Measurements from ENCODE around the gene RPL13A. TPM values are rescaled to one million over a fixed set of nuclear protein-coding genes. Genes with fewer than 3 reads are reported as not detected.

Gene RPL13A
- total and polyA plus RNA-seq, 2 of the 13 experiments (the other 11 are each of a cell fraction or from before 2014, with no cell fraction given), result 2,601 to 3,407 TPM

- Histone ChIP-seq H3K4me2 (ENCODE audit: low read depth, low read length) (no peak overlapping the region), H4K20me1 (ENCODE audit: insufficient read depth, low read length) (no peaks in the 10 kb centered on the region), H3K27me3 (ENCODE audit: control insufficient read depth in 1 of 2, insufficient read depth in 2 of 2, low read length in 2 of 2) (no peaks in the 10 kb centered on the region), H3K36me3 (replicated peaks in 1 of 2; ENCODE audit: control insufficient read depth in 1 of 2, insufficient read depth in 2 of 2, low read length in 2 of 2) (peaks cover 10 to 37% of the 10 kb centered on the region in 2 experiments), H3K27ac (ENCODE audit: extremely low read length, insufficient read depth, low read length) (no peak overlapping the region), H3K4me1 (ENCODE audit: insufficient read depth, low read length) (no peaks in the 10 kb centered on the region), H3K9ac (ENCODE audit: insufficient read depth, low read depth, low read length) (no peak overlapping the region), H3K4me3 (replicated peaks in 1 of 3; ENCODE audit: insufficient read depth in 1 of 3, low read depth in 2 of 3, low read length in 3 of 3) (no peak overlapping the region), H3K79me2 (ENCODE audit: insufficient read depth, low read length) (no peaks in the 10 kb centered on the region), H3K9me3 (ENCODE audit: low read length) (no peaks in the 10 kb centered on the region), H2AFZ (ENCODE audit: low read length) (no peak overlapping the region)
- TF ChIP-seq AGO2 (optimal IDR thresholded peaks at IDR 0.05; ENCODE audit: low read depth, low read length) (peak; percentile 54), ZNF225 (CRISPR knock-in tag; IDR thresholded peaks at IDR 0.05) (no peak), ZNF569 (CRISPR knock-in tag; IDR thresholded peaks at IDR 0.05; ENCODE audit: borderline replicate concordance) (no peak), ZSCAN25 (CRISPR knock-in tag; IDR thresholded peaks at IDR 0.05) (no peak), ZZZ3 (CRISPR knock-in tag; IDR thresholded peaks at IDR 0.05; ENCODE audit: borderline replicate concordance) (no peak), ZNF383 (CRISPR knock-in tag; IDR thresholded peaks at IDR 0.05; ENCODE audit: borderline replicate concordance) (no peak), GZF1 (CRISPR knock-in tag; IDR thresholded peaks at IDR 0.05) (no peak), ZNF720 (CRISPR knock-in tag; IDR thresholded peaks at IDR 0.05) (no peak), HNRNPLL (IDR thresholded peaks at IDR 0.05; ENCODE audit: low read depth, low read length, poor library complexity, severe bottlenecking) (no peak)
- DNase-seq (ENCODE audit: low spot score), result no peak
- ATAC-seq, result no peak
- in situ Hi-C loops (cut with HindIII; ENCODE audit: extremely low pct_ligation_motif_present, low pct_unique_long_range_greater_than_20kb) (no loop called here), intact Hi-C loops (cut with micrococcal nuclease; ENCODE audit: unreplicated experiment) (no loop called here)
- WGBS (ENCODE audit: low lambda C conversion rate), result 95% methylated on average over 16 of the region's 22 CpGs
- no peak for FAIRE-seq
- CTCF ChIA-PET (ENCODE audit: low intra/inter-chr PET ratio, low total read pairs), result no interaction called here
- no TSS peak for BruUV-seq (replicated peaks)
- POLR2A ChIA-PET, result no interaction called here
Observed at GRCh38 chr19:49536921-49537462, 49.6 kb downstream of the RPL13A start.

- no peaks in the 10 kb centered on the region for H3K4me1 ChIP-seq (ENCODE audit: insufficient read depth, low read length)
- WGBS (ENCODE audit: low lambda C conversion rate), result 83% methylated on average over 3 of the region's 5 CpGs
- no peak overlapping the region for H3K9ac ChIP-seq (ENCODE audit: insufficient read depth, low read depth, low read length)
- no peak for DNase-seq (ENCODE audit: low spot score)
- no peaks in the 10 kb centered on the region for H4K20me1 ChIP-seq (ENCODE audit: insufficient read depth, low read length)
- TF ChIP-seq PHF20 (CRISPR knock-in tag; IDR thresholded peaks at IDR 0.05) (no peak), FOXO1 (CRISPR knock-in tag; IDR thresholded peaks at IDR 0.05) (no peak), NFIC (IDR thresholded peaks at IDR 0.05; ENCODE audit: low read length) (no peak), ZNF414 (CRISPR knock-in tag; IDR thresholded peaks at IDR 0.05) (no peak)
- no peak overlapping the region for H2AFZ ChIP-seq (ENCODE audit: low read length)
- BruUV-seq (replicated peaks), result no TSS peak
- peaks cover 8 to 30% of the 10 kb centered on the region in 2 experiments for H3K36me3 ChIP-seq (replicated peaks in 1 of 2; ENCODE audit: control insufficient read depth in 1 of 2, insufficient read depth in 2 of 2, low read length in 2 of 2)
- no peak overlapping the region for H3K4me3 ChIP-seq (replicated peaks in 1 of 3; ENCODE audit: insufficient read depth in 1 of 3, low read depth in 2 of 3, low read length in 3 of 3)
- in situ Hi-C loops (cut with HindIII; ENCODE audit: extremely low pct_ligation_motif_present, low pct_unique_long_range_greater_than_20kb) (no loop called here), intact Hi-C loops (cut with micrococcal nuclease; ENCODE audit: unreplicated experiment) (no loop called here)
- no peaks in the 10 kb centered on the region for H3K79me2 ChIP-seq (ENCODE audit: insufficient read depth, low read length)
- CTCF ChIA-PET (ENCODE audit: low intra/inter-chr PET ratio, low total read pairs), result interaction anchor here (1.2 kb wide), 1 partner anchor 36 kb away, joined by 3 read pairs; no protein-coding TSS in a partner anchor
- no peak for ATAC-seq
- no peak overlapping the region for H3K4me2 ChIP-seq (ENCODE audit: low read depth, low read length)
- H3K27ac ChIP-seq (ENCODE audit: extremely low read length, insufficient read depth, low read length), result no peak overlapping the region
- no peak for FAIRE-seq
- H3K27me3 ChIP-seq (ENCODE audit: control insufficient read depth in 1 of 2, insufficient read depth in 2 of 2, low read length in 2 of 2), result no peaks in the 10 kb centered on the region
- no peaks in the 10 kb centered on the region for H3K9me3 ChIP-seq (ENCODE audit: low read length)
- POLR2A ChIA-PET, result interaction anchor here (0.6 to 0.9 kb wide), 2 partner anchors 26 to 32 kb away, joined by 3 to 4 read pairs; partner anchors contain the start of gene FCGRT
Observed at GRCh38 chr19:49538643-49539042, 51.2 kb downstream of the RPL13A start.

All from HepG2 (cell line).